ENCODE data around the gene PGAM2. TPM values are rescaled to one million over a fixed set of nuclear protein-coding genes. Genes with fewer than 3 reads are reported as not detected.
A peak's percentile ranks its signal among the peaks of the same experiment; 100 is the strongest.

The PGAM2 gene
- total RNA-seq, 2 experiments from 2014 or later: not detected

GRCh38 chr7:44060091-44060947 lies 5.0 kb downstream of the PGAM2 start:
- CTCF ChIA-PET: no interaction called here
- Mint-ChIP-seq H3K27ac (no peak overlapping the region), H3K36me3 (ENCODE audit: low read depth) (peaks cover 40% of the 10 kb centered on the region), H3K4me1 (peaks cover 10% of the 10 kb centered on the region), H3K4me3 (no peak overlapping the region), H3K9me3 (ENCODE audit: low read depth) (no peaks in the 10 kb centered on the region), H3K27me3 (no peaks in the 10 kb centered on the region)
- no peak for ATAC-seq
- peak; percentile 1 for DNase-seq
- POLR2A ChIA-PET: no interaction called here
- intact Hi-C loops (cut with DNase I, micrococcal nuclease): no loop called here

GRCh38 chr7:44059219-44060090 lies 5.9 kb downstream of the PGAM2 start:
- ATAC-seq: no peak
- Mint-ChIP-seq H3K9me3 (ENCODE audit: low read depth) (no peaks in the 10 kb centered on the region), H3K27ac (no peak overlapping the region), H3K4me1 (peaks cover 7% of the 10 kb centered on the region), H3K27me3 (no peaks in the 10 kb centered on the region), H3K4me3 (no peak overlapping the region), H3K36me3 (ENCODE audit: low read depth) (peaks cover 45% of the 10 kb centered on the region)
- POLR2A ChIA-PET: no interaction called here
- DNase-seq: peak; percentile 8
- intact Hi-C loops (cut with DNase I, micrococcal nuclease): no loop called here
- CTCF ChIA-PET: interaction anchor here (0.6 kb wide), 1 partner anchor 1134 kb away, joined by 3 read pairs; no protein-coding TSS in a partner anchor

GRCh38 chr7:44058759-44059218 lies 6.6 kb downstream of the PGAM2 start:
- no peak for DNase-seq
- Mint-ChIP-seq H3K4me3 (no peak overlapping the region), H3K36me3 (ENCODE audit: low read depth) (peaks cover 47% of the 10 kb centered on the region), H3K9me3 (ENCODE audit: low read depth) (no peaks in the 10 kb centered on the region), H3K27me3 (no peaks in the 10 kb centered on the region), H3K4me1 (peaks cover 7% of the 10 kb centered on the region), H3K27ac (peak overlapping the region; percentile 72)
- ChIA-PET POLR2A (no interaction called here), CTCF (no interaction called here)
- intact Hi-C loops (cut with DNase I, micrococcal nuclease): no loop called here
- no peak for ATAC-seq

GRCh38 chr7:44057849-44058758 lies 7.3 kb downstream of the PGAM2 start:
- POLR2A ChIA-PET: interaction anchor here (0.6 kb wide), 1 partner anchor 11 kb away, joined by 3 read pairs; no protein-coding TSS in a partner anchor
- DNase-seq: peak; percentile 3
- no peak overlapping the region for H3K4me3 Mint-ChIP-seq
- CTCF ChIA-PET: interaction anchor here (0.6 kb wide), 1 partner anchor 154 kb away, joined by 3 read pairs; no protein-coding TSS in a partner anchor
- no peaks in the 10 kb centered on the region for H3K27me3 Mint-ChIP-seq
- intact Hi-C loops (cut with DNase I, micrococcal nuclease): no loop called here
- no peak for ATAC-seq
- peaks cover 48% of the 10 kb centered on the region for H3K36me3 Mint-ChIP-seq (ENCODE audit: low read depth)
- peak overlapping the region; percentile 72 for H3K27ac Mint-ChIP-seq
- H3K4me1 Mint-ChIP-seq: peaks cover 7% of the 10 kb centered on the region
- no peaks in the 10 kb centered on the region for H3K9me3 Mint-ChIP-seq (ENCODE audit: low read depth)

- intact Hi-C loops (cut with DNase I, micrococcal nuclease): no loop called here
- CTCF ChIA-PET: interaction anchor here (0.6 kb wide), 1 partner anchor 155 kb away, joined by 3 read pairs; no protein-coding TSS in a partner anchor
- DNase-seq (peak; percentile 2), ATAC-seq (no peak)
- Mint-ChIP-seq H3K4me1 (peaks cover 7% of the 10 kb centered on the region), H3K27me3 (no peaks in the 10 kb centered on the region), H3K9me3 (ENCODE audit: low read depth) (no peaks in the 10 kb centered on the region), H3K36me3 (ENCODE audit: low read depth) (peaks cover 55% of the 10 kb centered on the region), H3K4me3 (no peak overlapping the region), H3K27ac (peak overlapping the region; percentile 13)
- POLR2A ChIA-PET: no interaction called here
Observed at GRCh38 chr7:44057181-44057848, 8.1 kb downstream of the PGAM2 start.

GRCh38 chr7:44056681-44057080 lies 8.7 kb downstream of the PGAM2 start:
- no peak for DNase-seq
- no peak overlapping the region for H3K4me3 Mint-ChIP-seq
- H3K27ac Mint-ChIP-seq: no peak overlapping the region
- POLR2A ChIA-PET: no interaction called here
- peaks cover 11% of the 10 kb centered on the region for H3K4me1 Mint-ChIP-seq
- CTCF ChIA-PET: no interaction called here
- no peaks in the 10 kb centered on the region for H3K9me3 Mint-ChIP-seq (ENCODE audit: low read depth)
- ATAC-seq: no peak
- H3K27me3 Mint-ChIP-seq: no peaks in the 10 kb centered on the region
- intact Hi-C loops (cut with DNase I, micrococcal nuclease): no loop called here
- H3K36me3 Mint-ChIP-seq (ENCODE audit: low read depth): peaks cover 58% of the 10 kb centered on the region

GRCh38 chr7:44052771-44053365 lies 12.5 kb downstream of the PGAM2 start:
- no peaks in the 10 kb centered on the region for H3K27me3 Mint-ChIP-seq
- ChIA-PET CTCF (interaction anchor here (0.6 to 0.7 kb wide), 2 partner anchors 28 to 130 kb away, joined by 3 to 4 read pairs; no protein-coding TSS in a partner anchor), POLR2A (no interaction called here)
- no peak overlapping the region for H3K4me3 Mint-ChIP-seq
- peaks cover 58% of the 10 kb centered on the region for H3K36me3 Mint-ChIP-seq (ENCODE audit: low read depth)
- ATAC-seq (peak; percentile 19), DNase-seq (peak; percentile 3)
- intact Hi-C loops (cut with DNase I, micrococcal nuclease): no loop called here
- peaks cover 44% of the 10 kb centered on the region for H3K4me1 Mint-ChIP-seq
- no peaks in the 10 kb centered on the region for H3K9me3 Mint-ChIP-seq (ENCODE audit: low read depth)
- H3K27ac Mint-ChIP-seq: no peak overlapping the region

GRCh38 chr7:44051611-44052220 lies 13.7 kb downstream of the PGAM2 start:
- H3K9me3 Mint-ChIP-seq (ENCODE audit: low read depth): no peaks in the 10 kb centered on the region
- peaks cover 54% of the 10 kb centered on the region for H3K4me1 Mint-ChIP-seq
- no peak overlapping the region for H3K4me3 Mint-ChIP-seq
- DNase-seq (peak; percentile 2), ATAC-seq (peak; percentile 50)
- CTCF ChIA-PET: no interaction called here
- H3K36me3 Mint-ChIP-seq (ENCODE audit: low read depth): peaks cover 63% of the 10 kb centered on the region
- H3K27me3 Mint-ChIP-seq: no peaks in the 10 kb centered on the region
- intact Hi-C loops (cut with DNase I, micrococcal nuclease): no loop called here
- H3K27ac Mint-ChIP-seq: peak overlapping the region; percentile 47
- POLR2A ChIA-PET: no interaction called here

- ATAC-seq: no peak
- intact Hi-C loops (cut with DNase I, micrococcal nuclease): no loop called here
- no peaks in the 10 kb centered on the region for H3K9me3 Mint-ChIP-seq (ENCODE audit: low read depth)
- H3K4me3 Mint-ChIP-seq: no peak overlapping the region
- peaks cover 60% of the 10 kb centered on the region for H3K4me1 Mint-ChIP-seq
- ChIA-PET CTCF (no interaction called here), POLR2A (no interaction called here)
- DNase-seq: peak; percentile 3
- H3K27me3 Mint-ChIP-seq: no peaks in the 10 kb centered on the region
- H3K27ac Mint-ChIP-seq: peak overlapping the region; percentile 51
- H3K36me3 Mint-ChIP-seq (ENCODE audit: low read depth): peaks cover 64% of the 10 kb centered on the region
Observed at GRCh38 chr7:44050915-44051560, 14.3 kb downstream of the PGAM2 start.
